Liver (tissue), 3 donors: ENCODE measurements around the gene ERBB4.

ENCODE experiments used
- EGR1 ChIP-seq, 2 donors: IDR thresholded peaks; 2 replicates each; pipeline ENCODE4 v1.6.1; 2016 to 2018; ENCODE audit warnings: antibody characterized with exemption in 2 of 2, low read depth in 2 of 2
- FOXA2 ChIP-seq: IDR thresholded peaks from 2 replicates; pipeline ENCODE4 v1.6.1; 2016; ENCODE audit warnings: antibody characterized with exemption
- GABPA ChIP-seq, 2 donors: IDR thresholded peaks in 1 of 2; conservative IDR thresholded peaks in 1 of 2; 2 replicates each; pipeline ENCODE4 v1.6.1; 2016; ENCODE audit warnings: antibody characterized with exemption in 2 of 2, mild to moderate bottlenecking in 1 of 2, moderate library complexity in 1 of 2
- JUND ChIP-seq, 2 donors: IDR thresholded peaks; 2 replicates each; pipeline ENCODE4 v1.6.1; 2016; ENCODE audit warnings: antibody characterized with exemption in 2 of 2
- MAX ChIP-seq: IDR thresholded peaks from 2 replicates; pipeline ENCODE4 v1.6.1; 2016; ENCODE audit warnings: antibody characterized with exemption
- RAD21 ChIP-seq, 2 donors: IDR thresholded peaks; 2 replicates each; pipeline ENCODE4 v1.6.1; 2016; ENCODE audit warnings: antibody characterized with exemption in 2 of 2, mild to moderate bottlenecking in 2 of 2
- REST ChIP-seq: IDR thresholded peaks from 2 replicates; pipeline ENCODE4 v1.6.1; 2016; ENCODE audit warnings: antibody characterized with exemption, mild to moderate bottlenecking
- RXRA ChIP-seq, 2 donors: IDR thresholded peaks; 2 replicates each; pipeline ENCODE4 v1.6.1; 2017 to 2018; ENCODE audit warnings: antibody characterized with exemption in 2 of 2, mild to moderate bottlenecking in 1 of 2
- SP1 ChIP-seq: IDR thresholded peaks from 2 replicates; pipeline ENCODE4 v1.6.1; 2018; ENCODE audit warnings: antibody characterized with exemption, mild to moderate bottlenecking
- TAF1 ChIP-seq: conservative IDR thresholded peaks from 2 replicates; pipeline ENCODE4 v1.6.1; 2016; ENCODE audit warnings: antibody characterized with exemption, mild to moderate bottlenecking
- YY1 ChIP-seq: IDR thresholded peaks from 2 replicates; pipeline ENCODE4 v1.6.1; 2016; ENCODE audit warnings: antibody characterized with exemption, mild to moderate bottlenecking
- TF ChIP-seq, protein P1 (sequence below): fragments of 150-350 bp; IDR thresholded peaks from 2 replicates; pipeline ENCODE4 v1.5.1; 2017; ENCODE audit warnings: improper control_type of control experiment, low read depth, low read length; ENCODE audit not compliant: missing input control
- TF ChIP-seq, protein P2 (sequence below): IDR thresholded peaks from 2 replicates; pipeline ENCODE4 v1.6.1; 2016; ENCODE audit warnings: antibody characterized with exemption
- TF ChIP-seq, protein P3 (sequence below): IDR thresholded peaks from 2 replicates; pipeline ENCODE4 v1.6.1; 2016; ENCODE audit warnings: antibody characterized with exemption
- donor health status: healthy.
- donor health status: healthy.

DNA sequence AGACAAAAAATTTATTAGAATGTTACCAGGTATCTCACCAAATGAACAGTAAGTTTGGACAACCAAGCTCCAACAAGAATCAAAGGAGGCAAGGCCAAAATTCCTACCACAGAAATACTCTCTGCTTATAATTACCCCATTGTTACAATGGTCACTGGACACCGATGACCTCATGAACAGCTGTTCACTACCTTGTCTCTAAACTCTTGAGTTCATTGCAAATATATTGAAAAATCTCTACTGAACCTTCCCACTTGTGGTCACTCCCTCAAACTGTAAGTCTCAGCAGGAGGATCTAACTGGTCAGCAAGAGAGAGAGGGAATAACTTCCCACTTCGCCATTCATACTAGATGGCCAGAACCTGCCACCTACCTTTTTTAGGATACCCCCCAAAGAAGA lies 50.0 kb downstream of the ERBB4 start:
- TF ChIP-seq, protein P1, sequence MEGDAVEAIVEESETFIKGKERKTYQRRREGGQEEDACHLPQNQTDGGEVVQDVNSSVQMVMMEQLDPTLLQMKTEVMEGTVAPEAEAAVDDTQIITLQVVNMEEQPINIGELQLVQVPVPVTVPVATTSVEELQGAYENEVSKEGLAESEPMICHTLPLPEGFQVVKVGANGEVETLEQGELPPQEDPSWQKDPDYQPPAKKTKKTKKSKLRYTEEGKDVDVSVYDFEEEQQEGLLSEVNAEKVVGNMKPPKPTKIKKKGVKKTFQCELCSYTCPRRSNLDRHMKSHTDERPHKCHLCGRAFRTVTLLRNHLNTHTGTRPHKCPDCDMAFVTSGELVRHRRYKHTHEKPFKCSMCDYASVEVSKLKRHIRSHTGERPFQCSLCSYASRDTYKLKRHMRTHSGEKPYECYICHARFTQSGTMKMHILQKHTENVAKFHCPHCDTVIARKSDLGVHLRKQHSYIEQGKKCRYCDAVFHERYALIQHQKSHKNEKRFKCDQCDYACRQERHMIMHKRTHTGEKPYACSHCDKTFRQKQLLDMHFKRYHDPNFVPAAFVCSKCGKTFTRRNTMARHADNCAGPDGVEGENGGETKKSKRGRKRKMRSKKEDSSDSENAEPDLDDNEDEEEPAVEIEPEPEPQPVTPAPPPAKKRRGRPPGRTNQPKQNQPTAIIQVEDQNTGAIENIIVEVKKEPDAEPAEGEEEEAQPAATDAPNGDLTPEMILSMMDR = no peak
- TF ChIP-seq TAF1 (no peak), REST (no peak), MAX (no peak), EGR1 (IDR thresholded peaks at IDR 0.05; ENCODE audit: low read depth in 2 of 2) (no peak), JUND (IDR thresholded peaks at IDR 0.05) (no peak), RAD21 (IDR thresholded peaks at IDR 0.05) (no peak), YY1 (no peak), SP1 (no peak), RXRA (IDR thresholded peaks at IDR 0.05) (no peak), GABPA (IDR thresholded peaks at IDR 0.05 in 1 of 2, conservative IDR thresholded peaks at IDR 0.05 in 1 of 2) (no peak), FOXA2 (no peak)
- TF ChIP-seq, protein P2, sequence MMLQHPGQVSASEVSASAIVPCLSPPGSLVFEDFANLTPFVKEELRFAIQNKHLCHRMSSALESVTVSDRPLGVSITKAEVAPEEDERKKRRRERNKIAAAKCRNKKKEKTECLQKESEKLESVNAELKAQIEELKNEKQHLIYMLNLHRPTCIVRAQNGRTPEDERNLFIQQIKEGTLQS = no peak
- TF ChIP-seq, protein P3, sequence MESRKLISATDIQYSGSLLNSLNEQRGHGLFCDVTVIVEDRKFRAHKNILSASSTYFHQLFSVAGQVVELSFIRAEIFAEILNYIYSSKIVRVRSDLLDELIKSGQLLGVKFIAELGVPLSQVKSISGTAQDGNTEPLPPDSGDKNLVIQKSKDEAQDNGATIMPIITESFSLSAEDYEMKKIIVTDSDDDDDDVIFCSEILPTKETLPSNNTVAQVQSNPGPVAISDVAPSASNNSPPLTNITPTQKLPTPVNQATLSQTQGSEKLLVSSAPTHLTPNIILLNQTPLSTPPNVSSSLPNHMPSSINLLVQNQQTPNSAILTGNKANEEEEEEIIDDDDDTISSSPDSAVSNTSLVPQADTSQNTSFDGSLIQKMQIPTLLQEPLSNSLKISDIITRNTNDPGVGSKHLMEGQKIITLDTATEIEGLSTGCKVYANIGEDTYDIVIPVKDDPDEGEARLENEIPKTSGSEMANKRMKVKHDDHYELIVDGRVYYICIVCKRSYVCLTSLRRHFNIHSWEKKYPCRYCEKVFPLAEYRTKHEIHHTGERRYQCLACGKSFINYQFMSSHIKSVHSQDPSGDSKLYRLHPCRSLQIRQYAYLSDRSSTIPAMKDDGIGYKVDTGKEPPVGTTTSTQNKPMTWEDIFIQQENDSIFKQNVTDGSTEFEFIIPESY = no peak
